RWPE2 (cell line): Measurements from ENCODE around the gene LAMC3.

ENCODE experiments used
- ATAC-seq: fragments of 200-7000 bp; cut with Tn5 transposase; 3 replicates; pipeline ENCODE4 v1.9.1; 2021; ENCODE audit warnings: low read depth
- DNase-seq: peaks from one replicate; pipeline ENCODE4 v3.0.0-alpha.2; 2020; ENCODE audit warnings: low spot score
- H3K27ac ChIP-seq: fragments of 450-650 bp; 2 replicates; pipeline ENCODE4 v1.5.1; 2017; ENCODE audit warnings: mild to moderate bottlenecking; ENCODE audit not compliant: poor library complexity, severe bottlenecking
- H3K27me3 ChIP-seq: fragments of 250-450 bp; sonication (Bioruptor Pico); 2 replicates; pipeline ENCODE4 v1.5.1; 2021; ENCODE audit warnings: mild to moderate bottlenecking, moderate library complexity; ENCODE audit not compliant: insufficient read depth, poor library complexity, severe bottlenecking
- H3K36me3 ChIP-seq: fragments of 250-450 bp; sonication (Bioruptor Pico); 2 replicates; pipeline ENCODE4 v1.5.1; 2020; ENCODE audit warnings: low read depth, mild to moderate bottlenecking, moderate library complexity
- H3K4me1 ChIP-seq: fragments of 250-450 bp; sonication (Bioruptor Pico); 2 replicates; pipeline ENCODE4 v1.5.1; 2021; ENCODE audit warnings: mild to moderate bottlenecking, moderate library complexity; ENCODE audit not compliant: insufficient read depth, poor library complexity, severe bottlenecking
- H3K4me3 ChIP-seq: fragments of 250-450 bp; sonication (Bioruptor Pico); 2 replicates; pipeline ENCODE4 v1.5.1; 2021; ENCODE audit warnings: mild to moderate bottlenecking, moderate library complexity; ENCODE audit not compliant: severe bottlenecking
- H3K9me3 ChIP-seq: fragments of 250-450 bp; sonication (Bioruptor Pico); 2 replicates; pipeline ENCODE4 v1.5.1; 2021; ENCODE audit warnings: mild to moderate bottlenecking, moderate library complexity; ENCODE audit not compliant: severe bottlenecking
- CTCF ChIP-seq: fragments of 450-650 bp; IDR thresholded peaks from one replicate; pipeline ENCODE4 v1.5.1; 2017; ENCODE audit warnings: mild to moderate bottlenecking, moderate library complexity; ENCODE audit not compliant: poor library complexity, severe bottlenecking

LAMC3 gene

GRCh38 chr9:131027048-131027871 is 18.3 kb downstream of the LAMC3 start:
- Histone ChIP-seq H3K36me3 (no peaks in the 10 kb centered on the region), H3K4me1 (no peaks in the 10 kb centered on the region), H3K9me3 (peaks cover 3% of the 10 kb centered on the region), H3K27ac (no peak overlapping the region), H3K4me3 (no peak overlapping the region), H3K27me3 (no peaks in the 10 kb centered on the region)
- TF ChIP-seq CTCF = no peak
- DNase-seq (no peak), ATAC-seq (no peak)

GRCh38 chr9:131027872-131028179 is 18.9 kb downstream of the LAMC3 start:
- H3K4me3 ChIP-seq = no peak overlapping the region
- peaks cover 5% of the 10 kb centered on the region for H3K9me3 ChIP-seq
- ATAC-seq (no peak), DNase-seq (no peak)
- H3K27me3 ChIP-seq = no peaks in the 10 kb centered on the region
- no peak for TF ChIP-seq CTCF
- no peaks in the 10 kb centered on the region for H3K4me1 ChIP-seq
- no peaks in the 10 kb centered on the region for H3K36me3 ChIP-seq
- H3K27ac ChIP-seq = no peak overlapping the region

- Histone ChIP-seq H3K36me3 (no peaks in the 10 kb centered on the region), H3K4me3 (no peak overlapping the region), H3K9me3 (peaks cover 2% of the 10 kb centered on the region), H3K27ac (no peak overlapping the region), H3K4me1 (no peaks in the 10 kb centered on the region), H3K27me3 (no peaks in the 10 kb centered on the region)
- no peak for TF ChIP-seq CTCF
- DNase-seq (no peak), ATAC-seq (no peak)
Observed at GRCh38 chr9:131028221-131028884, 19.4 kb downstream of the LAMC3 start.

GRCh38 chr9:131028931-131029573 is 20.1 kb downstream of the LAMC3 start:
- H3K36me3 ChIP-seq = no peaks in the 10 kb centered on the region
- no peaks in the 10 kb centered on the region for H3K4me1 ChIP-seq
- DNase-seq = no peak
- no peak for ATAC-seq
- peaks cover 2% of the 10 kb centered on the region for H3K9me3 ChIP-seq
- TF ChIP-seq CTCF = no peak
- no peaks in the 10 kb centered on the region for H3K27me3 ChIP-seq
- H3K27ac ChIP-seq = no peak overlapping the region
- H3K4me3 ChIP-seq = no peak overlapping the region
